K562 (cell line): ENCODE results near the gene SPCS2. TPM values are rescaled to one million over a fixed set of nuclear protein-coding genes. Genes with fewer than 3 reads are reported as not detected.
A peak's percentile ranks its signal among the peaks of the same experiment; 100 is the strongest.
"Not testable (repeated sequence)": the region's sequence is repeated elsewhere in the genome, so short reads cannot be mapped to it uniquely, and the experiment has no call there.

ENCODE experiments used
- ATAC-seq: fragments of 200-7000 bp; cut with Tn5 transposase; 3 replicates; pipeline ENCODE4 v1.9.1; 2020; ENCODE audit warnings: moderate library complexity
- BruUV-seq: library from RNA; stranded (reverse); fragments of 400-500 nt; replicated peaks from 2 replicates; lab custom pipeline; 2021; lab: Mats Ljungman, UMichigan
- CTCF ChIA-PET: fragments of 300-600 bp; formaldehyde crosslinking; extraction: SDS; loops from one replicate; lab custom pipeline; 2021; ENCODE audit warnings: low intra/inter-chr PET ratio; lab: Yijun Ruan, JAX
- POLR2A ChIA-PET: fragments of 300-600, 350-650 bp; sonication (Branson Sonifier 250); formaldehyde crosslinking; extraction: SDS; loops from one replicate; lab custom pipeline; 2021; ENCODE audit warnings: antibody characterized with exemption, inconsistent platforms; lab: Yijun Ruan, JAX
- DNase-seq, 4 experiments: peaks; one replicate each; pipeline versions ENCODE4 v3.0.0 to v3.0.0-alpha.2; 2011 to 2018; ENCODE audit warnings: low spot score in 3 of 4, mixed read lengths in 3 of 4; ENCODE audit errors: extremely low read depth in 1 of 4
- FAIRE-seq: peaks from 2 replicates; lab custom pipeline; 2011; peaks lifted over from hg19 to GRCh38; lab: Jason Lieb, UNC
- H2AFZ ChIP-seq: 2 replicates; pipeline ENCODE4 v1.6.0; 2011; ENCODE audit warnings: low read depth, low read length, control low read depth, inconsistent platforms
- H3K27ac ChIP-seq: fragments of 200-600 bp; 3 replicates; pipeline ENCODE4 v1.8.0; 2011; ENCODE audit warnings: low read depth, mild to moderate bottlenecking, control low read depth, inconsistent platforms, low read length, moderate library complexity, mixed read lengths; ENCODE audit errors: extremely low read depth
- H3K27me3 ChIP-seq, 2 experiments: fragments of 300-600 bp in 1 of 2; 2 replicates in 1 of 2; 3 replicates in 1 of 2; pipeline versions ENCODE4 v1.6.0 to v1.8.0; 2011; ENCODE audit warnings: inconsistent platforms in 2 of 2, low read length in 2 of 2, mild to moderate bottlenecking in 1 of 2, mixed read lengths in 1 of 2, moderate library complexity in 1 of 2; ENCODE audit not compliant: control insufficient read depth in 2 of 2, insufficient read depth in 2 of 2
- H3K36me3 ChIP-seq: fragments of 300-600 bp; 3 replicates; pipeline ENCODE4 v1.8.0; 2011; ENCODE audit warnings: mild to moderate bottlenecking, low read length, inconsistent platforms; ENCODE audit not compliant: control insufficient read depth, insufficient read depth
- H3K4me1 ChIP-seq, 2 experiments: fragments of 200-600 bp in 1 of 2; replicated peaks in 1 of 2; 2 replicates in 1 of 2; 3 replicates in 1 of 2; pipeline versions ENCODE4 v1.5.1 to v1.8.0; 2011; ENCODE audit warnings: inconsistent platforms in 2 of 2, low read length in 2 of 2, mild to moderate bottlenecking in 1 of 2, mixed read lengths in 1 of 2, moderate library complexity in 1 of 2; ENCODE audit not compliant: control insufficient read depth in 2 of 2, insufficient read depth in 2 of 2
- H3K4me2 ChIP-seq: 2 replicates; pipeline ENCODE4 v1.6.1; 2011; ENCODE audit warnings: low read length, control low read depth, inconsistent platforms, mixed read lengths; ENCODE audit not compliant: insufficient read depth
- H3K4me3 ChIP-seq: fragments of 200-600 bp; sonication (generic), shearing (Covaris generic); 2 replicates; pipeline ENCODE4 v1.5.1; 2016; ENCODE audit warnings: control low read depth, inconsistent platforms
- H3K79me2 ChIP-seq: fragments of 200-600 bp; 3 replicates; pipeline ENCODE4 v1.8.0; 2011; ENCODE audit warnings: low read length, inconsistent platforms; ENCODE audit not compliant: control insufficient read depth, insufficient read depth
- H3K9ac ChIP-seq, 2 experiments: 2 replicates each; pipeline versions ENCODE4 v1.6.0 to v1.6.1; 2011; ENCODE audit warnings: low read depth in 2 of 2, low read length in 2 of 2, control low read depth in 1 of 2, inconsistent platforms in 1 of 2, mild to moderate bottlenecking in 1 of 2, mixed read lengths in 1 of 2; ENCODE audit not compliant: insufficient read depth in 1 of 2
- H3K9me1 ChIP-seq: one replicate; pipeline ENCODE4 v1.6.0; 2011; ENCODE audit warnings: inconsistent platforms, mild to moderate bottlenecking, low read length, moderate library complexity; ENCODE audit not compliant: control insufficient read depth, insufficient read depth
- H3K9me3 ChIP-seq: replicated peaks from 2 replicates; pipeline ENCODE4 v1.5.1; 2011; ENCODE audit warnings: low read depth, low read length, inconsistent platforms; ENCODE audit not compliant: control insufficient read depth, insufficient read depth
- H4K20me1 ChIP-seq: replicated peaks from 2 replicates; pipeline ENCODE4 v1.6.1; 2011; ENCODE audit warnings: low read length, inconsistent platforms, mixed read lengths; ENCODE audit not compliant: control insufficient read depth, insufficient read depth
- CXXC5 ChIP-seq: fragments of 250-450 bp; sonication (Bioruptor Pico); IDR thresholded peaks from 2 replicates; pipeline ENCODE4 v1.8.0; 2022; ENCODE audit warnings: inconsistent platforms, mild to moderate bottlenecking, moderate library complexity
- DPF2 ChIP-seq: fragments of 450-650 bp; IDR thresholded peaks from 2 replicates; pipeline ENCODE4 v1.6.1; 2016
- SMARCA4 ChIP-seq: fragments of 450-650 bp; IDR thresholded peaks from 2 replicates; pipeline ENCODE4 v1.6.1; 2016
- VEZF1 ChIP-seq: fragments of 200-800 bp; sonication (Bioruptor generic); IDR thresholded peaks from 2 replicates; pipeline ENCODE4 v1.6.1; 2017; ENCODE audit warnings: missing genetic modification characterization, missing compliant biosample characterization
- ZNF316 ChIP-seq: fragments of 450-650 bp; IDR thresholded peaks from 2 replicates; pipeline ENCODE4 v1.6.1; 2016
- WGBS: fragments of 100-300 bp; shearing (Covaris generic); methylation state at CpG from one replicate; pipeline ENCODE4 v1.1.6; 2016; ENCODE audit warnings: low coverage, mixed read lengths; ENCODE audit not compliant: insufficient coverage; ENCODE audit errors: missing lambda C conversion rate; 5-methylcytosine and 5-hydroxymethylcytosine counted together
- in situ Hi-C: fragments of 300-500 bp; cut with MboI; formaldehyde crosslinking; loops from 4 replicates; pipeline ENCODE4 v1.15.0; 2018; ENCODE audit warnings: inconsistent platforms, mixed read lengths
- intact Hi-C: fragments of 100-400 bp; cut with micrococcal nuclease; formaldehyde crosslinking; loops from 2 replicates; pipeline ENCODE4 v1.14.2; 2022
- polyA plus RNA-seq, 8 experiments: library from polyadenylated mRNA; depleted of rRNA in 4 of 8; stranded (reverse) in 5 of 8; unstranded in 3 of 8; fragments of >200 nt; fragmentation: Nextera tagmentation in 2 of 8; fragmentation: Illumina TruSeq in 1 of 8; extraction: Ambion mirVana in 2 of 8; extraction: Trizol in 1 of 8; gene quantifications; 2 replicates each; pipeline versions ENCODE4 v1.2.1 to v1.2.3, GENCODE V29; 2011 to 2014; ENCODE audit warnings: inconsistent platforms in 1 of 8, missing spikeins in 1 of 8
- total RNA-seq, 7 experiments: library from RNA; depleted of rRNA in 6 of 7; stranded (reverse); fragments of >200 nt in 6 of 7; fragmentation: Illumina TruSeq in 2 of 7; extraction: Trizol in 2 of 7; gene quantifications; 2 replicates each; pipeline versions ENCODE4 v1.2.1 to v1.2.3, GENCODE V29; 2011 to 2021; ENCODE audit warnings: low replicate concordance in 1 of 7
- TF ChIP-seq, protein P1 (sequence below): sonication (generic); formaldehyde crosslinking; IDR thresholded peaks from 2 replicates; pipeline ENCODE4 v1.8.1; 2023; ENCODE audit warnings: mild to moderate bottlenecking, missing genetic modification reagents

The SPCS2 gene
- total and polyA plus RNA-seq, 9 of the 15 experiments (the other 6 are each of a cell fraction or from before 2014, with no cell fraction given): 38.2 to 458 (median 193) TPM

DNA sequence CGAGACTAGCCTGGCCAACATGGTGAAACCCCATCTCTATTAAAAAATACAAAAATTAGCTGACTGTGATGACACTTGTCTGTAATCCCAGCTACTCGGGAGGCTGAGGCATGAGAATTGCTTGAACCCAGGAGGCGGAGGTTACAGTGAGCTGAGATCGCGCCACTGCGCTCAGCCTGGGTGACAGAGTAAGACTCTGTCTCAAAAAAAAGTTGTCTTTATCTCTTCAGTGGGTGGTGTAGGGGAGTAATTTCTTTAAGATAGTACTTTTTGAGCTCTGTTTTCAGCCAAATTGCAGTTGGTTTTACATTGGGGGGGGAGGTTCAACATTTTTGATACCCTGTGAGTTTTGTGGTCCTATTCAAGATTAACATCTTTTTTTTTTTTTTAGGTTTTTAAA is 11.1 kb downstream of the SPCS2 start:
- BruUV-seq, H3K9ac ChIP-seq, FAIRE-seq, in situ Hi-C loops, H3K9me3 ChIP-seq, intact Hi-C loops, H3K27ac ChIP-seq, H3K4me2 ChIP-seq, H2AFZ ChIP-seq, DNase-seq, H3K27me3 ChIP-seq, H3K9me1 ChIP-seq: not testable (repeated sequence)
- Histone ChIP-seq H3K36me3 (peaks cover 73% of the 10 kb centered on the region), H3K4me1 (peaks cover 8 to 45% of the 10 kb centered on the region in 2 experiments; a peak in 4 of 5 replicates), H3K79me2 (peaks cover 99% of the 10 kb centered on the region)
- peak; percentile 67 for ATAC-seq
- POLR2A ChIA-PET: interaction anchor here (0.6 to 2.8 kb wide), 7 partner anchors 10 to 698 kb away, joined by 3 to 11 read pairs (median 3); partner anchors contain the start of genes NEU3, SPCS2 and XRRA1
- peak; percentile 49 for TF ChIP-seq DPF2
- TF ChIP-seq CXXC5 (CRISPR knock-in tag): 0 out of 2 replicates have a peak, but pooled peaks have one; percentile 21
- 0 out of 2 replicates have a peak, but pooled peaks have one; percentile 2 for TF ChIP-seq ZNF316
- TF ChIP-seq, protein P1, sequence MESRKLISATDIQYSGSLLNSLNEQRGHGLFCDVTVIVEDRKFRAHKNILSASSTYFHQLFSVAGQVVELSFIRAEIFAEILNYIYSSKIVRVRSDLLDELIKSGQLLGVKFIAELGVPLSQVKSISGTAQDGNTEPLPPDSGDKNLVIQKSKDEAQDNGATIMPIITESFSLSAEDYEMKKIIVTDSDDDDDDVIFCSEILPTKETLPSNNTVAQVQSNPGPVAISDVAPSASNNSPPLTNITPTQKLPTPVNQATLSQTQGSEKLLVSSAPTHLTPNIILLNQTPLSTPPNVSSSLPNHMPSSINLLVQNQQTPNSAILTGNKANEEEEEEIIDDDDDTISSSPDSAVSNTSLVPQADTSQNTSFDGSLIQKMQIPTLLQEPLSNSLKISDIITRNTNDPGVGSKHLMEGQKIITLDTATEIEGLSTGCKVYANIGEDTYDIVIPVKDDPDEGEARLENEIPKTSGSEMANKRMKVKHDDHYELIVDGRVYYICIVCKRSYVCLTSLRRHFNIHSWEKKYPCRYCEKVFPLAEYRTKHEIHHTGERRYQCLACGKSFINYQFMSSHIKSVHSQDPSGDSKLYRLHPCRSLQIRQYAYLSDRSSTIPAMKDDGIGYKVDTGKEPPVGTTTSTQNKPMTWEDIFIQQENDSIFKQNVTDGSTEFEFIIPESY (CRISPR knock-in tag): peak; percentile 64
- TF ChIP-seq SMARCA4: 0 out of 2 replicates have a peak, but pooled peaks have one; percentile 19
- 0 out of 2 replicates have a peak, but pooled peaks have one; percentile 15 for TF ChIP-seq VEZF1
- TF ChIP-seq, all 486 proteins: peak for 6; not testable (repeated sequence) for 480
- 35% methylated on average over 6 of the region's 6 CpGs for WGBS
- H4K20me1 ChIP-seq: peaks cover 37% of the 10 kb centered on the region
- H3K4me3 ChIP-seq, CTCF ChIA-PET: not testable (repeated sequence)
